Sigmoid colon (tissue), 7 donors: ENCODE data around the gene MSH4. TPM values are rescaled to one million over a fixed set of nuclear protein-coding genes. Genes with fewer than 3 reads are reported as not detected.

Experiments
- DNase-seq: peaks from one replicate; pipeline ENCODE4 v3.0.0-alpha.2; 2019
- H3K27ac ChIP-seq, 4 donors: fragments of 200-600 bp; sonication (generic); one replicate each; pipeline ENCODE4 v1.5.1; 2016 to 2019; ENCODE audit warnings: mild to moderate bottlenecking in 1 of 4
- H3K27me3 ChIP-seq, 3 donors: fragments of 200-600 bp; sonication (generic); one replicate each; pipeline ENCODE4 v1.5.1; 2019; ENCODE audit warnings: mild to moderate bottlenecking in 1 of 3
- H3K36me3 ChIP-seq, 4 donors: fragments of 200-600 bp; sonication (generic); one replicate each; pipeline ENCODE4 v1.5.1; 2016 to 2019
- H3K4me1 ChIP-seq, 4 donors: fragments of 200-600 bp; sonication (generic); one replicate each; pipeline ENCODE4 v1.5.1; 2017 to 2019
- H3K4me3 ChIP-seq, 4 donors: fragments of 200-600 bp; sonication (generic); one replicate each; pipeline ENCODE4 v1.5.1; 2017 to 2019; ENCODE audit warnings: mild to moderate bottlenecking in 2 of 4, moderate library complexity in 1 of 4
- H3K9me3 ChIP-seq, 4 donors: fragments of 200-600 bp in 3 of 4; sonication (generic) in 3 of 4; one replicate each; pipeline versions ENCODE4 v1.5.1 to v1.6.1; 2013 to 2019
- EP300 ChIP-seq, 4 donors: sonication (generic); formaldehyde crosslinking; IDR thresholded peaks; one replicate each; pipeline ENCODE4 v1.6.1; 2017; ENCODE audit warnings: antibody characterized with exemption in 4 of 4
- POLR2A ChIP-seq, 2 donors: fragments of 450-650 bp; IDR thresholded peaks; one replicate each; pipeline ENCODE4 v1.6.1; 2016; ENCODE audit warnings: antibody characterized with exemption in 2 of 2, mild to moderate bottlenecking in 2 of 2, moderate library complexity in 2 of 2
- POLR2AphosphoS5 ChIP-seq, 4 donors: sonication (generic); formaldehyde crosslinking; IDR thresholded peaks; one replicate each; pipeline ENCODE4 v1.6.1; 2017; ENCODE audit warnings: antibody characterized with exemption in 4 of 4
- intact Hi-C: fragments of 100-400 bp; cut with DNase I; formaldehyde crosslinking; loops from one replicate; pipeline ENCODE4 v1.15.1; 2023
- polyA plus RNA-seq, 3 donors: library from polyadenylated mRNA; stranded (reverse); fragments of 200-250 nt; gene quantifications; one replicate each; pipeline ENCODE4 v1.2.3, GENCODE V29; 2013
- small RNA-seq, 3 donors: library from RNA; depleted of rRNA; stranded (forward); fragments of <200 nt; gene quantifications; one replicate each; pipeline ENCODE3, GENCODE V24; 2016
- total RNA-seq, 4 donors: library from RNA; depleted of rRNA; stranded (reverse); fragments of >200 nt; gene quantifications; one replicate each; pipeline ENCODE4 v1.1.0, GENCODE V29; 2016
- TF ChIP-seq, protein P1 (sequence below), 4 experiments: fragments of 450-650 bp in 3 of 4; fragments of 200-600 bp in 1 of 4; IDR thresholded peaks; one replicate each; pipeline ENCODE4 v1.5.1; 2016 to 2019; ENCODE audit warnings: antibody characterized with exemption in 4 of 4, mild to moderate bottlenecking in 3 of 4, moderate library complexity in 2 of 4
- donor health status: healthy with polysubstance abuse.
- donor health status: Bipolar disorder and iron deficiency.
- donor health status: healthy.

Gene MSH4
- total and polyA plus RNA-seq, 7 donors: 0.07 to 0.71 (median 0.53) TPM; not detected in 3

- Histone ChIP-seq H3K4me3 (no peak overlapping the region), H3K9me3 (no peaks in the 10 kb centered on the region)
Measured at GRCh38 chr1:75954586-75954985, 157.9 kb downstream of the MSH4 start.

More at GRCh38 chr1:75954586-75954985, 157.9 kb downstream of the MSH4 start:
- Histone ChIP-seq H3K27me3 (no peaks in the 10 kb centered on the region), H3K27ac (no peak overlapping the region), H3K36me3 (no peaks in the 10 kb centered on the region), H3K4me1 (no peaks in the 10 kb centered on the region)
- TF ChIP-seq, protein P1, sequence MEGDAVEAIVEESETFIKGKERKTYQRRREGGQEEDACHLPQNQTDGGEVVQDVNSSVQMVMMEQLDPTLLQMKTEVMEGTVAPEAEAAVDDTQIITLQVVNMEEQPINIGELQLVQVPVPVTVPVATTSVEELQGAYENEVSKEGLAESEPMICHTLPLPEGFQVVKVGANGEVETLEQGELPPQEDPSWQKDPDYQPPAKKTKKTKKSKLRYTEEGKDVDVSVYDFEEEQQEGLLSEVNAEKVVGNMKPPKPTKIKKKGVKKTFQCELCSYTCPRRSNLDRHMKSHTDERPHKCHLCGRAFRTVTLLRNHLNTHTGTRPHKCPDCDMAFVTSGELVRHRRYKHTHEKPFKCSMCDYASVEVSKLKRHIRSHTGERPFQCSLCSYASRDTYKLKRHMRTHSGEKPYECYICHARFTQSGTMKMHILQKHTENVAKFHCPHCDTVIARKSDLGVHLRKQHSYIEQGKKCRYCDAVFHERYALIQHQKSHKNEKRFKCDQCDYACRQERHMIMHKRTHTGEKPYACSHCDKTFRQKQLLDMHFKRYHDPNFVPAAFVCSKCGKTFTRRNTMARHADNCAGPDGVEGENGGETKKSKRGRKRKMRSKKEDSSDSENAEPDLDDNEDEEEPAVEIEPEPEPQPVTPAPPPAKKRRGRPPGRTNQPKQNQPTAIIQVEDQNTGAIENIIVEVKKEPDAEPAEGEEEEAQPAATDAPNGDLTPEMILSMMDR (IDR thresholded peaks at IDR 0.05): no peak
- TF ChIP-seq EP300 (IDR thresholded peaks at IDR 0.05): no peak
- no peak for TF ChIP-seq POLR2A (IDR thresholded peaks at IDR 0.05)
- TF ChIP-seq POLR2AphosphoS5 (IDR thresholded peaks at IDR 0.05): no peak
- DNase-seq: no peak
- intact Hi-C loops: no loop called here

Small RNA genes within 50 kb of the gene (small RNA-seq; reads per million reads assigned to genes)
- 0 reads per million in 3 donors for gene SNORD45A
- 0 reads per million in 3 donors for gene SNORD45B
- gene SNORD45C: 0 reads per million in 3 donors

Other genes with a start within 250 kb of the MSH4 start
- 1 to 10 TPM in 1 of 4 donors, under 1 TPM in 3; 0.36 to 1.4 (median 0.67) TPM for gene SLC44A5, start 185.8 kb upstream of the MSH4 start, total RNA-seq
- gene SLC44A5, start 185.8 kb upstream of the MSH4 start, polyA plus RNA-seq: 1 to 10 TPM in 1 of 3 donors, under 1 TPM in 1, not detected in 1; 0.51 to 1.2 TPM
- gene ACADM, start 72.2 kb upstream of the MSH4 start, total RNA-seq: 10 to 100 TPM; 40.7 to 68.6 (median 60.7) TPM
- 100 to 1,000 TPM in 1 of 3 donors, 10 to 100 TPM in 2; 33.0 to 197 (median 85.3) TPM for gene ACADM, start 72.2 kb upstream of the MSH4 start, polyA plus RNA-seq
- 10 to 100 TPM; 33.2 to 65.8 (median 52.5) TPM for gene RABGGTB, start 10.6 kb upstream of the MSH4 start, total RNA-seq
- gene RABGGTB, start 10.6 kb upstream of the MSH4 start, polyA plus RNA-seq: 10 to 100 TPM; 48.3 to 61.3 (median 57.9) TPM
- gene ASB17, start 135.5 kb downstream of the MSH4 start, total RNA-seq: not detected
- gene ASB17, start 135.5 kb downstream of the MSH4 start, polyA plus RNA-seq: not detected